ENCODE measurements around the gene TTC31. TPM values are rescaled to one million over a fixed set of nuclear protein-coding genes. Genes with fewer than 3 reads are reported as not detected.

The TTC31 gene
- total RNA-seq, 2 experiments from 2014 or later = 20.6 to 26.1 TPM

- no peak overlapping the region for H3K27ac ChIP-seq (ENCODE audit: low read depth in 1 of 2, low read length in 2 of 2)
- no peak overlapping the region for H3K4me3 ChIP-seq (ENCODE audit: low read length)
- CTCF ChIA-PET = no interaction called here
- intact Hi-C loops (cut with DNase I, micrococcal nuclease) = loop anchor here (5.0 to 10.0 kb wide), 3 partner anchors 140 to 710 kb away; partner anchors contain the start of gene STAMBP (in 1 of the 2)
- ATAC-seq (ENCODE audit: poor library complexity) (no peak), DNase-seq (no peak)
- H3K36me3 ChIP-seq (ENCODE audit: insufficient read depth, low read length) = peaks cover 13% of the 10 kb centered on the region
- POLR2A ChIA-PET = no interaction called here
- H3K9me3 ChIP-seq (ENCODE audit: control insufficient read depth in 1 of 2, insufficient read depth in 1 of 2, low read length in 2 of 2) = no peaks in the 10 kb centered on the region
- Mint-ChIP-seq H3K36me3 (ENCODE audit: low read depth) (peaks cover 13% of the 10 kb centered on the region), H3K9me3 (no peaks in the 10 kb centered on the region), H3K27ac (no peak overlapping the region), H3K4me1 (ENCODE audit: low read depth) (peaks cover 20% of the 10 kb centered on the region), H3K4me3 (no peak overlapping the region), H3K27me3 (peaks cover 20% of the 10 kb centered on the region)
- H3K27me3 ChIP-seq (ENCODE audit: control insufficient read depth in 1 of 2, insufficient read depth in 2 of 2, low read length in 2 of 2) = peaks cover 7 to 11% of the 10 kb centered on the region in 2 experiments
- TF ChIP-seq CTCF (IDR thresholded peaks at IDR 0.05) = no peak
- H3K4me1 ChIP-seq (ENCODE audit: insufficient read depth, low read length) = peaks cover 17% of the 10 kb centered on the region
Measured at GRCh38 chr2:74534411-74534810, 51.5 kb downstream of the TTC31 start.

- no peak for DNase-seq
- Histone ChIP-seq H3K36me3 (ENCODE audit: insufficient read depth, low read length) (peaks cover 13% of the 10 kb centered on the region), H3K4me1 (ENCODE audit: insufficient read depth, low read length) (peaks cover 14% of the 10 kb centered on the region), H3K27me3 (ENCODE audit: control insufficient read depth in 1 of 2, insufficient read depth in 2 of 2, low read length in 2 of 2) (peaks cover 14 to 17% of the 10 kb centered on the region in 2 experiments), H3K4me3 (ENCODE audit: low read length) (no peak overlapping the region), H3K9me3 (ENCODE audit: control insufficient read depth in 1 of 2, insufficient read depth in 1 of 2, low read length in 2 of 2) (no peaks in the 10 kb centered on the region), H3K27ac (ENCODE audit: low read depth in 1 of 2, low read length in 2 of 2) (no peak overlapping the region)
- Mint-ChIP-seq H3K9me3 (no peaks in the 10 kb centered on the region), H3K27me3 (peaks cover 23% of the 10 kb centered on the region), H3K4me3 (no peak overlapping the region), H3K36me3 (ENCODE audit: low read depth) (peaks cover 11% of the 10 kb centered on the region), H3K27ac (no peak overlapping the region), H3K4me1 (ENCODE audit: low read depth) (peaks cover 18% of the 10 kb centered on the region)
- ATAC-seq (ENCODE audit: poor library complexity) = no peak
- intact Hi-C loops (cut with DNase I, micrococcal nuclease) = loop anchor here (10.0 kb wide), 2 partner anchors 141 to 711 kb away; partner anchors contain the start of gene STAMBP (in 1 of the 2)
- POLR2A ChIA-PET = no interaction called here
- CTCF ChIA-PET = no interaction called here
- TF ChIP-seq CTCF (IDR thresholded peaks at IDR 0.05) = no peak
Measured at GRCh38 chr2:74535440-74535965, 52.6 kb downstream of the TTC31 start.

GRCh38 chr2:74536166-74536950 lies 53.5 kb downstream of the TTC31 start:
- Mint-ChIP-seq H3K27ac (no peak overlapping the region), H3K9me3 (no peaks in the 10 kb centered on the region), H3K4me3 (no peak overlapping the region), H3K27me3 (peaks cover 29% of the 10 kb centered on the region), H3K4me1 (ENCODE audit: low read depth) (peaks cover 10% of the 10 kb centered on the region), H3K36me3 (ENCODE audit: low read depth) (peaks cover 6% of the 10 kb centered on the region)
- intact Hi-C loops (cut with DNase I, micrococcal nuclease) = loop anchor here (10.0 kb wide), 2 partner anchors 142 to 712 kb away; partner anchors contain the start of gene STAMBP (in 1 of the 2)
- Histone ChIP-seq H3K36me3 (ENCODE audit: insufficient read depth, low read length) (peaks cover 11% of the 10 kb centered on the region), H3K9me3 (ENCODE audit: control insufficient read depth in 1 of 2, insufficient read depth in 1 of 2, low read length in 2 of 2) (no peaks in the 10 kb centered on the region), H3K27me3 (ENCODE audit: control insufficient read depth in 1 of 2, insufficient read depth in 2 of 2, low read length in 2 of 2) (peaks cover 14 to 18% of the 10 kb centered on the region in 2 experiments), H3K27ac (ENCODE audit: low read depth in 1 of 2, low read length in 2 of 2) (no peak overlapping the region), H3K4me1 (ENCODE audit: insufficient read depth, low read length) (peaks cover 5% of the 10 kb centered on the region), H3K4me3 (ENCODE audit: low read length) (no peak overlapping the region)
- ChIA-PET POLR2A (no interaction called here), CTCF (no interaction called here)
- ATAC-seq (ENCODE audit: poor library complexity) (no peak), DNase-seq (no peak)
- TF ChIP-seq CTCF (IDR thresholded peaks at IDR 0.05) = no peak
